ENCODE data around the gene MCTP2. TPM values are rescaled to one million over a fixed set of nuclear protein-coding genes. Genes with fewer than 3 reads are reported as not detected.

Gene MCTP2
- total RNA-seq, 2 donors from 2014 or later, result 2.3 to 4.3 TPM

- no peak for DNase-seq
- no peak for ATAC-seq
- intact Hi-C loops (cut with DNase I), result no loop called here
These were observed 173.4 kb downstream of the MCTP2 start for GRCh38 chr15:94404733-94405283.

DNA sequence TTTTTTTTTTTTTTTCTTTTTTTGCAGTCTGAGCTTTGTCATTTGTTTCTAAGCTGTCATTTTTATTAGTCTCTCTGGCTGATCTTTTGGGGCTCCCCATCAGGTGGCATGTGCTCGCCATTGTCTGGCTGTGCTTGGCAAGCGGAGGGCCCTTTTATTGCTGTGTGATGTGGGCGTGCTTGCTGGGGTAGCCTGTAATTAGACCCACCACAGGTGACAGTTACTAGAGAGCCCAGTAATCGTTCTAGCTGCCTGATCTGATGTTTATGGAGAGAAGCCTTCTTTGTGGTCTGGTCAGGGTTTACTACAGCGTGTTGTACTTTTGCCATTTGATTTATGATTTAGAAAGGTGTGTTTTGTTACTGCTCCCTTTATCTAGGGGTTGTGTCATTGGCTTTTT is 179.9 kb downstream of the MCTP2 start:
- intact Hi-C loops (cut with DNase I), result no loop called here
- ATAC-seq (no peak), DNase-seq (no peak)

GRCh38 chr15:94411846-94412245 is 180.5 kb downstream of the MCTP2 start:
- DNase-seq (no peak), ATAC-seq (no peak)
- intact Hi-C loops (cut with DNase I), result no loop called here

DNA sequence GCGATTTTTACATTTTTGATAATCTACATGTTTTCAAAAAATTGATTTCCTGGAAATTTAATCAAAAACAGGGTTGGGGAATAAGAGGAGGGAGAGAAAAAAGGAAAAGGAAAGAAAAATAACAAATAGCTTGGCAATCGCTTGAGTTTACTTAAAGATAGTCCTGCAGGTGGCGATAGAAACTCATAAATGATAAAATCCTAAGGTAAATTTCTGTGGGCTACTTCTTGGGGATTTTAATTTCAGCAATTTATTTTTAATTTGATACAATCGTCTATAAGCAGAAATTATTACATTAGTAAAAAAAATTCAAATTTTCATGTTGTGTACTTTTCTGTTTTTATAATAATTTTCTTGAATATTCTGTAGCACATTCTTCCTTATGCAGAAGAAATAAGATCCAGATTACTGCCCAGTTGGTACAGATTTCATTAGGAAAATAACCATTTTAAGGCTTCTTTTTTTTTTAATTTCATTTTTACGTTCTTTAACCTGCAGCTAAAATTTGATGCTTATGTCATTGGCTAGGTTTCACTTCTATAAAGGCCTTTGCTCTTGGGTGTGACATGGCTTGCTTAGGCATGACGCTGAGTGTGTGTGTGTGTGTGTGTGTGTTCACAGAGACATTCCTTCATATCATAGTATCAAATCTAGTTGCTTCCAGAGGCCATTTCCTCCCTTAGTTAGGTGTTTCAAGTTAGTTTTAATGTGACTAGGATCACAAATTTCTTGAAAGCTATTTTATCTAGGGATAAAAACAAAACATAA is 181.8 kb downstream of the MCTP2 start:
- intact Hi-C loops (cut with DNase I), result no loop called here
- DNase-seq (no peak), ATAC-seq (no peak)

- ATAC-seq (no peak), DNase-seq (no peak)
- intact Hi-C loops (cut with DNase I), result no loop called here
These were observed 183.6 kb downstream of the MCTP2 start for GRCh38 chr15:94414916-94415315.

DNA sequence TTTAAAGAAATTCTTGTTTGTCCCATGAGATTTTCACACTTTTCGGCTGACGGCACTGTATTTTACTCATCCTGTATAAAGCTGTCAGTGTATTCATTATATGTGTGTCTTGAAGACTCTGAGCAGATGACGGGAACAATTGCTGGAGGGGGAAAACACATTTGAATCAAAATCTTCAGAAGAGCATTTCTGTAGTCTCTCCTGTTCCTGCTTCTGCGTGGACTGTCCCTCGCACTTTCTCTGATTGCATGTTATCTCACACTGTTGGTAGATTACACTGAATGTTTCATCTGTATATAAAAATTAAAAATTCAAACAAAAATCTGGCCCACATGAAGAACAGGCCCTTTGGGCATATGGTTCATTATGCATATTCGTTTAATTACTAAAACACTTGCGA is 184.9 kb downstream of the MCTP2 start:
- intact Hi-C loops (cut with DNase I), result no loop called here
- ATAC-seq, result no peak
- DNase-seq, result no peak

DNA sequence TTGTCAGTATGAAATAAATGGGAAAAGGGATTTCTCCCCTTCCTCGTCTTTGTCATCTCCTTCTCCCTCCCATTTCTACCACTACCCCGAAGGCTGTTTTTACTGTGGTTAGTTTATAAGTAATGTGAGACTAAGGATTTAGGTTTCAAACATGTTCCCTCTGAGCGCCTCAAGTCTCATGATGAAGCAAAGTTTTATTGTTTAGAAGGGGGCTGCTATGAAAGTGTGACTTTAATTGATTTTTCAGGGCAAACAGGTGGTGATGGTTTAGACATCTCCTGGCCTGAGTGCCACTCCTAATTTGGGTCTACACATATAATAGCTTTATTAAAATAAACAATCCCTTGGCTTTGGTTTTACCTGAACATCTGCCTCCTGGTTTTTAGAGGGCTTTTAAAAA is 185.5 kb downstream of the MCTP2 start:
- no peak for DNase-seq
- intact Hi-C loops (cut with DNase I), result no loop called here
- no peak for ATAC-seq

DNA sequence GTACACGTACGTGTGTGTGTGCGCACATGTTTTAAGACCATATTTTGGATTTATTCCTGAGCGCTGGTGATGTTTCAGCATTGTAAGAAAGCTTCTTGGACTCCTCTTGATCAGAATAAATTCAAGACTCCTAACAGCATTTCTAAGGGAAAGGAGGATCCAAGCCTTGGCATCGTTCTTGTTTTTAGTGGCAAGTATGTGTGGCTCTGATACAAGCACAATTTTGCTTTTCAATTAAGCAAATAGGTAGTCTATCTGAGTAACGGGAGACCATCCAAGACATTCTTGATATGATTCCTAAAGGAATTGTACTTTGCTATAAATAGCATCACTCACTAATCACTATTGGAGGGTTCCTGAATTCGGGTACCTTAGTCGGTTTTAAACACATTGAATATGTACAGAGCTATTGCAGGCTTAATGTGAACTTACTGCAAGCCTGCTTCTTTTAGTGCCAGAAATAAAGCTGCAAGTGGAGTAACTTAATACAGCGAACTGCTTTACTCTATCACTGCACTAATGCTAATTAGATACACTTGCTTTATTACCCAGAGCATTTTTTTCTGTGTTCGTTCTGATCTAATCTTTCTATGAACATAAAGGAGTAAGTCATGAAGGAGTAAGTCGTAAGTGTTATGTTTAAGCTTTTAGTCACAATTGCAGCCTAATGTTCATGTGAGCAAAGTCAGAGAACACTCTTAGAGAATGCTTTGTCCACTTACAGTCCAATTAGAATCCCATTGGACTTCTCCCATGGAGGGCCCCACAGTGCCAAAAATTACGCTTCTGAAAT is 186.3 kb downstream of the MCTP2 start:
- ATAC-seq, result no peak
- intact Hi-C loops (cut with DNase I), result no loop called here

DNA sequence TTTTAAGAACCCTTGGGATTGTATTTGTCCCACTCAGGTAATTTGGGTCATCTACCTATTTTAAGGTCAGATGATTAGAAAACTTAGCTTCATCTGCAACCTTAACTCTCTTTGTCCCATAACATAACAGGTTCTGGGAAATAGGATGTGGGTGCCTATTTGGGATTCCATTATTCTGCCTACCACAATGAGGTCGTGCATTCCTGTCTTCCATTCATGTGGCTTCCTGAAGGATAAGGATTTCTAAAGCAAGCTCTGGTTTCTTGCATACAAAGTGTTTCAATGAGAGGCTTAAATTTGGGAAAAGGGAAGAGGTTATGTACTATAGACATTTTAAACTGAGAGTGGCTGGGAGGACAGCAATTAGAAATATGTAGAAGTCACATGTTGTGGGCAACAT is 190.3 kb downstream of the MCTP2 start:
- intact Hi-C loops (cut with DNase I), result no loop called here
- DNase-seq (no peak), ATAC-seq (no peak)

More for the DNA sequence above, 186.3 kb downstream of the MCTP2 start:
- no peak for DNase-seq

DNA sequence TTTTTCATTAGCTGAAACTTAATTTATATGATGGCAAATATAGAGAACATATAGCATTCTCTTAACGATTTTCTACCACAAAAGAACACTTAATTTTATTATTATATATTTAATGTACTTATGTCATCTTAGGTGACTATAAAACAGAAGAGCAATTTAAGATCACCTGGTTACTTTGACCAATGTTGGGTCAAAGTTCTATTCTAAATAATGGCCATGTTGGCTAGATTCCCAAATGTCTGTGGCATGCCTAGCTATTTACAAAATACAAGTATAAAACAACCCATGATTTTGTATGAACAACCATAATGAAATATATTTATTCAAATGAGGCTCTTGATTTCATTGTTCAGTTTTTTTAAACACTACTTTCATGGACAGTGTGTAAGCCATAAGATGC is 200.9 kb downstream of the MCTP2 start:
- no peak for DNase-seq
- intact Hi-C loops (cut with DNase I), result no loop called here

DNA sequence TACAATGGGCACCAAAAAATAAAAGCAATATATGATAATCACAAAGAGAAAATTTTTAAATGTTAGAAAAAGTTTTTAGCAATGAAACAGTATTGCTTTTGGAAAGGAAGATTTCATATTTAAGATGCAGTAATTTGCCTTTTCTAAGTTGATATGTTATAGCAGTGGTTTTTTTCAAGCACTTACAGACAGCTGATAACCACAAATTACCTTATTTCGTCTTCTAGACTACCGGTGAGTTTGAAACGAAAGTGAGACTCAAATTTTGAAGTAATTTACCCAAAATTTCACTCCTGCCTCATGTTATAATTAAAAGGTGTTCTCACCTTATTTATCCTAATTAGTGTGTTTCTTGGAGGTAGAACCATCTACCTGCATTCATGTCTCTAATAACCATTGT is 207.8 kb downstream of the MCTP2 start:
- intact Hi-C loops (cut with DNase I), result no loop called here
- ATAC-seq (no peak), DNase-seq (no peak)

More for the DNA sequence above, 200.9 kb downstream of the MCTP2 start:
- ATAC-seq, result no peak

GRCh38 chr15:94441760-94442159 is 210.4 kb downstream of the MCTP2 start:
- intact Hi-C loops (cut with DNase I), result no loop called here
- ATAC-seq (no peak), DNase-seq (no peak)

DNA sequence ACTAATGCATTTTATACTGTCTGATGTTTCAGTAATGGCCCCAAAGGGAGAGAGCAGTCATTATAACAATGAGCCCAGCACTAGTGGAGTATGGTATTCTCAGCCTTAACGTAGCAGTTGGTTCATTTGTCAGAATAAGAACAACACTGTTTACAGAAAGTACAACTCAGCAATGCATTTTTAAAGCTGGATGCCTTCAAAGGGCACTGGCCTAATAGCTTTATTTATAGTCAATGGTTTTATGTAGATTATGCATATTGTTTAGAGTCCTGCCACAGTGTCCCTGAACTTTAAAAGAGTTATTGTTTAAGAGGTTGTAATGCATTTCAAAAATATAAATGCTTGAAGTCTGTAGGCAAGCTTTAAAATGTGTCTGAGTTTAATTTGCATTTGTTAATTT is 211.1 kb downstream of the MCTP2 start:
- intact Hi-C loops (cut with DNase I), result no loop called here
- no peak for ATAC-seq
- DNase-seq, result no peak

DNA sequence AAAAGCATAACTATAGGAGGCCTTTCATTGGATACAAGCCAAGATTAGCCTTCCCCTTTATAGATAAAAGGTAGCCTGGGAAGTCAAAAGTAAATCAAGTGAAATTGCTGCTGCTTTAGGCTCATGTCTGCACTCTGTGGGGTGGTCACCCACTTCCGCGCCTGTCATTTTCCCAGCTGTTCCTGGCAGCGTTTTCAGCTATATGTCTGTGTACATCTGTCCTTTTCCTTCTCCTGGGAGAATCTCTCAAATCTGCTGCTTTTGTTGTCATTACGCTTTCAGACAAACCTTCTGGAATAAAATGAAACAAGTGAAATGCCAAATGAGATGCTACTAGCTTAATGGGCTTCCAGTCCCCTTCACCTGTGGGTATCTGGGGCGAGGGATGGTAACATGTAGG is 211.8 kb downstream of the MCTP2 start:
- ATAC-seq (no peak), DNase-seq (no peak)
- intact Hi-C loops (cut with DNase I), result no loop called here

DNA sequence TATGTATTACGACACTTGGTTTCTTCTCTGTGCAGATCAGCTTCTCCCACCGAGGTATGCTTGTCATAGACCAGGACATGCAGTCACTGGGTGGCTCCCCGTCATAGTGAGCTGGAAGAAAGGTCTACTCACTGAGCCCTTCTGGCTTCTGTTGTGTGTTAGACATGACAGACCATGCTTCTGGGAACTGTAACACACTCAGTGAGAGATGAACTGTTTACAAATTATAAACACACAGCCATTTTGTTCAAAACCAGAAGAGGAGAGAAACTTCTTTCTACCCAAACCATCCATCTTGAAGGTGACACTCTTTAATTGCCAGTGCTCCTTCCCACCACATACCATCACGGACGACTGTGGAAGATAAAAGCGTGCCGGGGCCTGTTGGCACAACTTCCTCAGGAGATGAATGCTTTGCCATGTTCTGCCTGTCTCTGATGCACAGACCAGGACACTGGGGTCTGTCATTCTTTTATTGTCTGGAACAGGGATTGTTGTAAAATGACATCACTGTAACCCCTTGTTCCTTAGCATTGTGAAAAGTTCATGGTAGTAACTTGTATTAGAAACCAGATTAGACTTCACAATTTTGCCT is 214.3 kb downstream of the MCTP2 start:
- intact Hi-C loops (cut with DNase I), result no loop called here
- ATAC-seq (no peak), DNase-seq (no peak)

DNA sequence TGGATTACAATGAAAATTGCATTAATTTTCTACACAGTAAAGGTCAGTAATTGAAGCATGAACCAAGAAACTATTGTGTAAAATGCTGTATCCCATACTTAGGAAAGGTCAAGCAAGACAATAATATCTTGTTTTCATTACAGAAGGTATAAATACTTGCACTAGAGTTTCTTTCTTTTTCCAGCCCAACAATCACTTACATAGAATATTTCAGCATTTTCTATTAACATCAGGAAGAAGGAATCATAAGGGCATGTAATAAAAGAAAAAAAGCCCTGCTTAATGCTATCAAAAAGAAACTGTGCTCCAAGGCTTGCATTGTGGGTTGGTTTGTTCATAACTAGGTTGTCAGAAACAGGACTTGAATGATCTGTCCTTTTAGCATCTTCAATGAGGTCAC is 215.1 kb downstream of the MCTP2 start:
- DNase-seq (no peak), ATAC-seq (no peak)
- intact Hi-C loops (cut with DNase I), result no loop called here

- DNase-seq (no peak), ATAC-seq (no peak)
- intact Hi-C loops (cut with DNase I), result no loop called here
These were observed 220.1 kb downstream of the MCTP2 start for GRCh38 chr15:94451466-94451865.

- ATAC-seq (no peak), DNase-seq (no peak)
- intact Hi-C loops (cut with DNase I), result no loop called here
These were observed 222.0 kb downstream of the MCTP2 start for GRCh38 chr15:94453227-94453988.

DNA sequence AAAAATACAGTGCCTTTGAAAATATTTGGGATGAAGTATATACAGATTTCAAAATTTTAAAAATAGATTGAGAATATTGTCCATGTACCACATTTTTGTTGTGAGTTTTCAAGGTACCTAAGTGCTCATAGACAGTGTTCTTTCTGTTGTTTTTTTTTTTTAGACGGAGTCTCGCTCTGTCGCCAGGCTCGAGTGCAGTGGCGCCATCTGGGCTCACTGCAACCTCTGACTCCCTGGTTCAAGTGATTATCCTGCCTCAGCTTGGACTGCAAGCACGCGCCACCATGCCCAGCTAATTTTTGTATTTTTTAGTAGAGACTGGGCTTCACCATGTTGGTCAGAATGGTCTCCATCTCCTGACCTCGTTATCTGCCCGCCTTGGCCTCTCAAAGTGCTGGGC is 223.9 kb downstream of the MCTP2 start:
- ATAC-seq, result no peak
- intact Hi-C loops (cut with DNase I), result no loop called here
- DNase-seq, result no peak

All from left cardiac atrium (tissue), 4 donors.